MM.1S (cell line): ENCODE data around the gene TMEM198.

Source experiments
- DNase-seq: peaks from one replicate; pipeline ENCODE4 v3.0.0-alpha.2; 2015
- H2AFZ ChIP-seq: fragments of 300-600 bp; sonication (generic); 2 replicates; pipeline ENCODE4 v1.6.0; 2016; ENCODE audit warnings: antibody characterized with exemption, low read length
- H3F3A ChIP-seq: fragments of 300-600 bp; sonication (generic); 2 replicates; pipeline ENCODE4 v1.6.1; 2016; ENCODE audit warnings: mild to moderate bottlenecking, antibody characterized with exemption, low read length, moderate library complexity, mixed read lengths; ENCODE audit not compliant: insufficient read depth
- H3K27ac ChIP-seq: fragments of 300-600 bp; sonication (generic); 2 replicates; pipeline ENCODE4 v1.5.1; 2016; ENCODE audit warnings: mild to moderate bottlenecking, low read length
- H3K27me3 ChIP-seq: fragments of 300-600 bp; sonication (generic); replicated peaks from 2 replicates; pipeline ENCODE4 v1.6.0; 2016; ENCODE audit warnings: low read length; ENCODE audit not compliant: insufficient read depth
- H3K36me3 ChIP-seq: fragments of 300-600 bp; sonication (generic); replicated peaks from 2 replicates; pipeline ENCODE4 v1.6.1; 2016; ENCODE audit warnings: mild to moderate bottlenecking, low read length, mixed read lengths; ENCODE audit not compliant: insufficient read depth
- H3K4me1 ChIP-seq: fragments of 300-600 bp; sonication (generic); 2 replicates; pipeline ENCODE4 v1.6.1; 2016; ENCODE audit warnings: low read length, mixed read lengths
- H3K4me2 ChIP-seq: fragments of 300-600 bp; sonication (generic); 2 replicates; pipeline ENCODE4 v1.6.0; 2016; ENCODE audit warnings: low read depth, low read length
- H3K4me3 ChIP-seq: fragments of 300-600 bp; sonication (generic); 2 replicates; pipeline ENCODE4 v1.5.1; 2016; ENCODE audit warnings: low read length, mixed read lengths
- H3K79me2 ChIP-seq: fragments of 300-600 bp; sonication (generic); 2 replicates; pipeline ENCODE4 v1.6.1; 2016; ENCODE audit warnings: mixed run types, low read length, mixed read lengths
- H3K9ac ChIP-seq: fragments of 300-600 bp; sonication (generic); 2 replicates; pipeline ENCODE4 v1.6.1; 2016; ENCODE audit warnings: low read length, mixed read lengths
- H3K9me2 ChIP-seq: fragments of 300-600 bp; sonication (generic); replicated peaks from 2 replicates; pipeline ENCODE4 v1.6.1; 2016; ENCODE audit warnings: mild to moderate bottlenecking, low read length, mixed read lengths; ENCODE audit not compliant: insufficient read depth
- H3K9me3 ChIP-seq: fragments of 300-600 bp; sonication (generic); replicated peaks from 2 replicates; pipeline ENCODE4 v1.6.1; 2016; ENCODE audit warnings: mild to moderate bottlenecking, low read length, mixed read lengths; ENCODE audit not compliant: insufficient read depth
- H4K20me1 ChIP-seq: fragments of 300-600 bp; sonication (generic); 2 replicates; pipeline ENCODE4 v1.6.1; 2016; ENCODE audit warnings: mild to moderate bottlenecking, low read length, moderate library complexity, mixed read lengths; ENCODE audit not compliant: insufficient read depth
- EZH2 ChIP-seq: fragments of 300-600 bp; sonication (generic); optimal IDR thresholded peaks from 2 replicates; pipeline ENCODE3; 2017; ENCODE audit warnings: low read depth, mild to moderate bottlenecking, antibody characterized with exemption, low read length, mixed read lengths
- EZH2phosphoT487 ChIP-seq: fragments of 300-600 bp; sonication (generic); IDR thresholded peaks from 2 replicates; pipeline ENCODE4 v1.6.1; 2018; ENCODE audit warnings: antibody characterized with exemption, low read length
- TF ChIP-seq, protein P1 (sequence below): fragments of 300-600 bp; sonication (generic); IDR thresholded peaks from 2 replicates; pipeline ENCODE4 v1.5.1; 2016; ENCODE audit warnings: antibody characterized with exemption, low read length, mixed read lengths

Gene TMEM198

GRCh38 chr2:219592736-219593135, 48.9 kb downstream of the TMEM198 start:
- TF ChIP-seq, protein P1, sequence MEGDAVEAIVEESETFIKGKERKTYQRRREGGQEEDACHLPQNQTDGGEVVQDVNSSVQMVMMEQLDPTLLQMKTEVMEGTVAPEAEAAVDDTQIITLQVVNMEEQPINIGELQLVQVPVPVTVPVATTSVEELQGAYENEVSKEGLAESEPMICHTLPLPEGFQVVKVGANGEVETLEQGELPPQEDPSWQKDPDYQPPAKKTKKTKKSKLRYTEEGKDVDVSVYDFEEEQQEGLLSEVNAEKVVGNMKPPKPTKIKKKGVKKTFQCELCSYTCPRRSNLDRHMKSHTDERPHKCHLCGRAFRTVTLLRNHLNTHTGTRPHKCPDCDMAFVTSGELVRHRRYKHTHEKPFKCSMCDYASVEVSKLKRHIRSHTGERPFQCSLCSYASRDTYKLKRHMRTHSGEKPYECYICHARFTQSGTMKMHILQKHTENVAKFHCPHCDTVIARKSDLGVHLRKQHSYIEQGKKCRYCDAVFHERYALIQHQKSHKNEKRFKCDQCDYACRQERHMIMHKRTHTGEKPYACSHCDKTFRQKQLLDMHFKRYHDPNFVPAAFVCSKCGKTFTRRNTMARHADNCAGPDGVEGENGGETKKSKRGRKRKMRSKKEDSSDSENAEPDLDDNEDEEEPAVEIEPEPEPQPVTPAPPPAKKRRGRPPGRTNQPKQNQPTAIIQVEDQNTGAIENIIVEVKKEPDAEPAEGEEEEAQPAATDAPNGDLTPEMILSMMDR = no peak
- TF ChIP-seq EZH2phosphoT487 (no peak), EZH2 (no peak)
- H3F3A ChIP-seq = peaks cover 7% of the 10 kb centered on the region; the same call in 1 of the 2 replicates
- H3K4me2 ChIP-seq = no peak overlapping the region
- H4K20me1 ChIP-seq = no peaks in the 10 kb centered on the region
- H3K27ac ChIP-seq = no peak overlapping the region
- no peak overlapping the region for H3K9ac ChIP-seq
- H3K79me2 ChIP-seq = no peaks in the 10 kb centered on the region
- H3K9me2 ChIP-seq = no peaks in the 10 kb centered on the region
- H2AFZ ChIP-seq = no peak overlapping the region
- H3K9me3 ChIP-seq = no peaks in the 10 kb centered on the region
- H3K4me1 ChIP-seq = peaks cover 5% of the 10 kb centered on the region
- no peak overlapping the region for H3K4me3 ChIP-seq
- no peak for DNase-seq
- H3K36me3 ChIP-seq = no peaks in the 10 kb centered on the region
- no peaks in the 10 kb centered on the region for H3K27me3 ChIP-seq

DNA sequence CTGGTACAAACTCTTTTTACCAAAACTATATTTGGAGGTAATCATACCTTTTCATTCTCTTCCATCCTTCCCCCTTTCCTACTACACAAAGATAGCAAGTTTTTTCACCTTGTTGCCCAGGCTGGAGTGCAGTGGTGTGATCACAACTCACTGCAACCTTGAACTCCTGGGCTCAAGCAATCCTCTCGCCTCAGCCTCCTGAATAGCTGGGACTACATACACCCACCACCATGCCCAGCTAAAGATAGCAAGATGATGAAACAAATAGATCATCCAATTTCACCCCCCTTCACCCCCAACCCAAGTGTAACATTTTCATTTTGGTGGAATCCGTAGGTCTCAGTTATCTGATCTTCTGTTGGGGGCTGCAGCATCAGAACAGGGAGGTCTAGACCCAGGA, 49.3 kb downstream of the TMEM198 start:
- no peak overlapping the region for H3K27ac ChIP-seq
- H2AFZ ChIP-seq = no peak overlapping the region
- peaks cover 7% of the 10 kb centered on the region; the same call in 1 of the 2 replicates for H3F3A ChIP-seq
- TF ChIP-seq EZH2 (no peak), EZH2phosphoT487 (no peak)
- H3K9ac ChIP-seq = no peak overlapping the region
- peaks cover 5% of the 10 kb centered on the region for H3K4me1 ChIP-seq
- H3K4me3 ChIP-seq = no peak overlapping the region
- no peak overlapping the region for H3K4me2 ChIP-seq
- H3K9me3 ChIP-seq = no peaks in the 10 kb centered on the region
- no peaks in the 10 kb centered on the region for H4K20me1 ChIP-seq
- H3K36me3 ChIP-seq = no peaks in the 10 kb centered on the region
- DNase-seq = no peak
- no peaks in the 10 kb centered on the region for H3K9me2 ChIP-seq
- H3K27me3 ChIP-seq = no peaks in the 10 kb centered on the region
- H3K79me2 ChIP-seq = no peaks in the 10 kb centered on the region

DNA sequence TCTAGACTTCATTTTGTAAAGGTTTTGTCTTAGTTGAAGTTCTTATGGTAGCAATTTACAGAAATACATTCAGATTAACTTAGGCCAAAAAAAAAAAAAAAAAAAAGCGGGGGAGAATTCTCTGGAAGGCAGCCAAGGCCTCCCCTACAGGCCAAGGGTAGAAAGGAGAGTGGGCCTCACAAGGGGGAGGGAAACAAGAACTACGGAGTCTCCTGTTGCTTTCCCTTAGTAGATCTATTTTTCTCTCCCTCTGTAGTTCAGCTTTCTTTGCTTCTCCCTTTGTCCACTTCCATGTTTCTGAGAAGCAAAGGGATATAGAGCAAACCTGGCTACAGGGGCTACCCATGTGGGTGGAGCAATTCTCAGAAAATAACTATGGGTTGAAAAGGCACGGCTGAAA, 51.4 kb downstream of the TMEM198 start:
- no peak overlapping the region for H3K4me3 ChIP-seq
- H3K79me2 ChIP-seq = no peaks in the 10 kb centered on the region
- H3K36me3 ChIP-seq = no peaks in the 10 kb centered on the region
- DNase-seq = no peak
- H3K27ac ChIP-seq = no peak overlapping the region
- no peaks in the 10 kb centered on the region for H4K20me1 ChIP-seq
- H2AFZ ChIP-seq = no peak overlapping the region
- no peaks in the 10 kb centered on the region for H3K27me3 ChIP-seq
- no peak overlapping the region for H3K4me2 ChIP-seq
- H3K9ac ChIP-seq = no peak overlapping the region
- no peaks in the 10 kb centered on the region for H3K9me2 ChIP-seq
- no peak for TF ChIP-seq EZH2phosphoT487
- TF ChIP-seq EZH2 = no peak
- H3K9me3 ChIP-seq = no peaks in the 10 kb centered on the region
- peaks cover 7% of the 10 kb centered on the region; the same call in 1 of the 2 replicates for H3F3A ChIP-seq
- peaks cover 5% of the 10 kb centered on the region for H3K4me1 ChIP-seq

DNA sequence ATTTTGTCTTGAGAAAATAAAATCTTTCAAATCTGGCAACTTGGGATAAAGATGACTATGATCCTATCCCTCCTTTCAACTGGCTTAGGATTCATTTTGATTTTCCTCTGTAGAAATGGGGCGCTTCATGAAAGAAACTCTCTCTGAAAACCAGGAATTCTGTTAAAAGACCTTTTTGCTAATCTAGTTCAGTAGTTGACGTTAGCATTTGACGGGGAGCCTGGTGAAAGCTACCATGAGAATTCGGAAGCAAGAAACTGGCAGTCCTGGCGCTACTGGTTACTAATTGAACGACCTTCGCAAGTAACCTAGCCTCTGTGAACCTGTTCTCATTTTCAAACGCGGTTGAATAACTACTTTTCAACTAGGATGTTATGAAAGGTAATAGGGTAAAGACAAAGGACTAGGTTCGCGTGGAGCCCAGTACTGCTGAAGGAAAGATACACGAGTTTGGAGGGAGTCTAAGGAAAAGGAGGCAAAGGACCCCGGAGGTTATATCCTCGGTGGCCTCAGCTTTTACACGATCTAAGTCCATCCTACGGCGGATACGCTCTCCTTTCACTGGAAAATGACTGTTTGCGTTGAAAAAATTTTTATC, 53.2 kb downstream of the TMEM198 start:
- Histone ChIP-seq H4K20me1 (no peaks in the 10 kb centered on the region), H3K4me3 (peak overlapping the region; percentile 65), H3K79me2 (no peaks in the 10 kb centered on the region), H3F3A (peaks cover 7% of the 10 kb centered on the region; the same call in 1 of the 2 replicates), H3K27ac (peak overlapping the region; percentile 62; the same call in 1 of the 2 replicates), H3K9me3 (no peaks in the 10 kb centered on the region), H2AFZ (peak overlapping the region; percentile 71), H3K4me1 (peaks cover 5% of the 10 kb centered on the region), H3K36me3 (no peaks in the 10 kb centered on the region), H3K9ac (peak overlapping the region; percentile 63), H3K4me2 (peak overlapping the region; percentile 47), H3K9me2 (no peaks in the 10 kb centered on the region), H3K27me3 (no peaks in the 10 kb centered on the region)
- DNase-seq = no peak
- TF ChIP-seq EZH2 (no peak), EZH2phosphoT487 (no peak)
- TF ChIP-seq, protein P1 = no peak
